ENCODE results near the gene MORN3. TPM values are rescaled to one million over a fixed set of nuclear protein-coding genes. Genes with fewer than 3 reads are reported as not detected.

Gene MORN3
- total and polyA plus RNA-seq, 9 of the 15 experiments (the other 6 are each of a cell fraction or from before 2014, with no cell fraction given) = 0.09 to 0.27 (median 0.20) TPM

GRCh38 chr12:121676190-121676589 lies 6.7 kb upstream of the MORN3 start:
- BruUV-seq (replicated peaks) = no TSS peak
- 88% methylated on average over 4 of the region's 5 CpGs for WGBS (ENCODE audit: insufficient coverage, low coverage, missing lambda C conversion rate)
- H3K9me1 ChIP-seq (ENCODE audit: control insufficient read depth, insufficient read depth, low read length) = no peaks in the 10 kb centered on the region
- ATAC-seq = no peak
- DNase-seq (ENCODE audit: extremely low read depth in 1 of 4, low spot score in 3 of 4) = no peak
- FAIRE-seq = no peak
- H3K36me3 ChIP-seq (ENCODE audit: control insufficient read depth, insufficient read depth, low read length) = 0 out of 3 replicates have a peak, but pooled peaks cover 2% of the 10 kb centered on the region
- no peaks in the 10 kb centered on the region for H3K27me3 ChIP-seq (ENCODE audit: control insufficient read depth in 2 of 2, insufficient read depth in 2 of 2, low read length in 2 of 2)
- CTCF ChIA-PET (ENCODE audit: low intra/inter-chr PET ratio) = no interaction called here
- H3K9ac ChIP-seq (ENCODE audit: insufficient read depth in 1 of 2, low read depth in 2 of 2, low read length in 2 of 2) = 0 out of 4 replicates have a peak overlapping the region, but pooled peaks of 1 of the 2 experiments have one; percentile 50
- no peak overlapping the region for H3K4me2 ChIP-seq (ENCODE audit: insufficient read depth, low read length)
- POLR2A ChIA-PET = no interaction called here
- no peaks in the 10 kb centered on the region for H4K20me1 ChIP-seq (replicated peaks; ENCODE audit: control insufficient read depth, insufficient read depth, low read length)
- no peak overlapping the region for H3K27ac ChIP-seq (ENCODE audit: extremely low read depth, low read depth, low read length)
- no peak for TF ChIP-seq ZC3H11A (IDR thresholded peaks at IDR 0.05; ENCODE audit: low read depth, low read length)
- H3K9me3 ChIP-seq (replicated peaks; ENCODE audit: control insufficient read depth, insufficient read depth, low read depth, low read length) = no peaks in the 10 kb centered on the region
- H3K4me1 ChIP-seq (replicated peaks in 1 of 2; ENCODE audit: control insufficient read depth in 2 of 2, insufficient read depth in 2 of 2, low read length in 2 of 2) = peaks cover 2 to 19% of the 10 kb centered on the region in 2 experiments; a peak in 3 of 5 replicates
- H2AFZ ChIP-seq (ENCODE audit: low read depth, low read length) = no peak overlapping the region
- intact Hi-C loops (cut with micrococcal nuclease) = no loop called here
- H3K4me3 ChIP-seq = no peak overlapping the region
- no peaks in the 10 kb centered on the region for H3K79me2 ChIP-seq (ENCODE audit: control insufficient read depth, insufficient read depth, low read length)
- in situ Hi-C loops (cut with MboI) = no loop called here

DNA sequence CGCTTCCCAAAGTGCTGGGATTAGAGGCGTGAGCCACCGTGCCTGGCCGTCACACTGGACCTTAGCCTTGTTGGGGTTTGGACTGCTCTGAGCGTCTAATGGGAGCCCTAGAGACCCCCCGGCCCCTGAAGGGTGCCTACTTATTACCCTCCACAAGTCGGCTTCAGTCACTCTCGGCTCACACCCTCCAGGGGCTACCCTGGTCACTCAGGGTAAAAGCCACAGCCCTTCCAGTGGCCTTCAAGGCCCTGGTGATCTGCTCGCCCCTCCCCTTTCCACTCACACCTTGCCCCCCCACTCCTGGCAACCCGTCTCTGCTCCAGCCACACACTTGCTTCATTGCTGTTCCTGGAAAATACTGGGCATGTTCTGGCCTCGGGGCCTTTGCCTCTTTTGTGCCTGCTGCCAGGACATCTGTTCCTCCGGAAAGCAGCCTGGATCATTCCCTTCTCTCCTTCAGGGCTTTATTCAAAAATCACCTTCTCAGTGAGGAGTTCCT lies 3.6 kb upstream of the MORN3 start:
- Histone ChIP-seq H3K27ac (ENCODE audit: extremely low read depth, low read depth, low read length) (no peak overlapping the region), H3K79me2 (ENCODE audit: control insufficient read depth, insufficient read depth, low read length) (no peaks in the 10 kb centered on the region), H3K9me3 (replicated peaks; ENCODE audit: control insufficient read depth, insufficient read depth, low read depth, low read length) (no peaks in the 10 kb centered on the region), H3K36me3 (ENCODE audit: control insufficient read depth, insufficient read depth, low read length) (peaks cover 5% of the 10 kb centered on the region; the same call in 2 of the 3 replicates), H3K9me1 (ENCODE audit: control insufficient read depth, insufficient read depth, low read length) (no peaks in the 10 kb centered on the region), H3K4me3 (no peak overlapping the region), H2AFZ (ENCODE audit: low read depth, low read length) (no peak overlapping the region), H3K27me3 (ENCODE audit: control insufficient read depth in 2 of 2, insufficient read depth in 2 of 2, low read length in 2 of 2) (no peaks in the 10 kb centered on the region), H4K20me1 (replicated peaks; ENCODE audit: control insufficient read depth, insufficient read depth, low read length) (no peaks in the 10 kb centered on the region), H3K4me2 (ENCODE audit: insufficient read depth, low read length) (no peak overlapping the region), H3K9ac (ENCODE audit: insufficient read depth in 1 of 2, low read depth in 2 of 2, low read length in 2 of 2) (peak overlapping the region in 1 of 2 experiments; percentile 28; a peak in 1 of 4 replicates), H3K4me1 (replicated peaks in 1 of 2; ENCODE audit: control insufficient read depth in 2 of 2, insufficient read depth in 2 of 2, low read length in 2 of 2) (peaks cover 2 to 24% of the 10 kb centered on the region in 2 experiments; a peak in 3 of 5 replicates)
- in situ Hi-C loops (cut with MboI) = loop anchor here (5.0 kb wide), 1 partner anchor 121 kb away; no protein-coding TSS in a partner anchor
- no peak for FAIRE-seq
- ChIA-PET POLR2A (interaction anchor here (0.9 kb wide), 1 partner anchor 12 kb away, joined by 3 read pairs; no protein-coding TSS in a partner anchor), CTCF (ENCODE audit: low intra/inter-chr PET ratio) (no interaction called here)
- 80% methylated on average over 11 of the region's 12 CpGs for WGBS (ENCODE audit: insufficient coverage, low coverage, missing lambda C conversion rate)
- DNase-seq (ENCODE audit: extremely low read depth in 1 of 4, low spot score in 3 of 4) = peak in 2 of 4 experiments; percentile 27 to 31
- no TSS peak for BruUV-seq (replicated peaks)
- TF ChIP-seq, protein P1, sequence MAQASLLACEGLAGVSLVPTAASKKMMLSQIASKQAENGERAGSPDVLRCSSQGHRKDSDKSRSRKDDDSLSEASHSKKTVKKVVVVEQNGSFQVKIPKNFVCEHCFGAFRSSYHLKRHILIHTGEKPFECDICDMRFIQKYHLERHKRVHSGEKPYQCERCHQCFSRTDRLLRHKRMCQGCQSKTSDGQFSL (CRISPR knock-in tag; IDR thresholded peaks at IDR 0.05) = peak; percentile 88
- TF ChIP-seq, protein P1 (tag; IDR thresholded peaks at IDR 0.05) = no peak
- no peak for TF ChIP-seq HNRNPK (IDR thresholded peaks at IDR 0.05; ENCODE audit: low read depth, low read length, poor library complexity, severe bottlenecking)
- ATAC-seq = 0 out of 3 replicates have a peak, but pooled peaks have one; percentile 37
- intact Hi-C loops (cut with micrococcal nuclease) = no loop called here
